ENCODE data around the gene CCDC141. TPM values are rescaled to one million over a fixed set of nuclear protein-coding genes. Genes with fewer than 3 reads are reported as not detected.

CCDC141 gene
- total and polyA plus RNA-seq, 2 of the 13 experiments (the other 11 are each of a cell fraction or from before 2014, with no cell fraction given) = not detected

DNA sequence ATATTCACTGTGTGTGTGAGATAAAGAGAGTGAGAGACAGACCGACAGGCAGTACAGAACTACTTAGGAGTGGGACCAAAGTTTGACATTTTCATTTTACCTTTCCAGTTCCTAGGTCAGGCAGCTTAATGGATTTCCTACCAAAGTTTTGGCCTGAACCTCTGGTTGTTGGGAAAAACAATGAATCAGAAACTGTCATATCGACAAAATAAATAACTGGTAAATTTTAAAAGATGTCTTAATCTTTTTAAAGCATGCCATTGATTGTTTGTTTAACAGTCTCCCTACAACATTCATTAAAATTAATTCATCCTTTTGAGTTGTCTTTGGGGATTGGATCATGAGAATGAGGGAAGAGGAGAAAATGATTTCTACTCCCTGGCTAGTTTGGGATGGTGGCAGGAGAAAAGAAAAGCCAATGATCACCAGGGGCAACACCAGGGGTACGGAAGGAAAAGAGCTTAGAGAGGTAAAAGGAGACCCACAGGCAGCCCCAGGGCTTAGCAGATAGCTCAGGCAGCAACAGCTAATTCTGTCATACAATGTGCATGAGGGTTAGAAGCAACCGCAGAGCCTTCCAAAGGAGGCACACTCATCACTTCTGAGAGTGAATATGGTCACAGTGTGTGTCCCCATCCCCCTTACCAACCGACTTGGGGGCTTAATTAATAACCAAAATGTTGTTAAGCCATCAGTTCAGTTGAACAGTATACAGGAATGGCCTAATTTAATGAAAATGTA lies 98.5 kb downstream of the CCDC141 start:
- no peaks in the 10 kb centered on the region for H3K4me1 ChIP-seq (ENCODE audit: insufficient read depth, low read length)
- CTCF ChIA-PET (ENCODE audit: low intra/inter-chr PET ratio, low total read pairs) = no interaction called here
- no peaks in the 10 kb centered on the region for H4K20me1 ChIP-seq (ENCODE audit: insufficient read depth, low read length)
- FAIRE-seq (no peak), DNase-seq (ENCODE audit: low spot score) (no peak), ATAC-seq (no peak)
- intact Hi-C loops (cut with micrococcal nuclease; ENCODE audit: unreplicated experiment) = no loop called here
- H3K9me3 ChIP-seq (ENCODE audit: low read length) = no peaks in the 10 kb centered on the region
- H3K79me2 ChIP-seq (ENCODE audit: insufficient read depth, low read length) = no peaks in the 10 kb centered on the region
- H3K9ac ChIP-seq (ENCODE audit: insufficient read depth, low read depth, low read length) = no peak overlapping the region
- POLR2A ChIA-PET = no interaction called here
- peaks cover 0 to 8% of the 10 kb centered on the region in 2 experiments; a peak in 2 of 5 replicates for H3K27me3 ChIP-seq (ENCODE audit: control insufficient read depth in 1 of 2, insufficient read depth in 2 of 2, low read length in 2 of 2)
- no peak overlapping the region for H3K4me2 ChIP-seq (ENCODE audit: low read depth, low read length)
- BruUV-seq (replicated peaks) = no TSS peak
- no peak overlapping the region for H3K4me3 ChIP-seq (replicated peaks in 1 of 3; ENCODE audit: insufficient read depth in 1 of 3, low read depth in 2 of 3, low read length in 3 of 3)
- H3K27ac ChIP-seq (ENCODE audit: extremely low read length, insufficient read depth, low read length) = no peak overlapping the region
- in situ Hi-C loops (cut with HindIII; ENCODE audit: extremely low pct_ligation_motif_present, low pct_unique_long_range_greater_than_20kb) = no loop called here
- TF ChIP-seq NR2F2 (IDR thresholded peaks at IDR 0.05; ENCODE audit: borderline replicate concordance, low read depth) = no peak
- TF ChIP-seq MAFF (IDR thresholded peaks at IDR 0.05; ENCODE audit: low read depth, low read length) = peak; percentile 60
- TF ChIP-seq MAFK (conservative IDR thresholded peaks at IDR 0.05 in 1 of 2, IDR thresholded peaks at IDR 0.05 in 1 of 2; ENCODE audit: low read length in 2 of 2) = peak; percentile 52 to 53
- WGBS (ENCODE audit: low lambda C conversion rate) = 9% methylated on average over 5 of the region's 5 CpGs
- H2AFZ ChIP-seq (ENCODE audit: low read length) = no peak overlapping the region
- H3K36me3 ChIP-seq (replicated peaks in 1 of 2; ENCODE audit: control insufficient read depth in 1 of 2, insufficient read depth in 2 of 2, low read length in 2 of 2) = no peaks in the 10 kb centered on the region

DNA sequence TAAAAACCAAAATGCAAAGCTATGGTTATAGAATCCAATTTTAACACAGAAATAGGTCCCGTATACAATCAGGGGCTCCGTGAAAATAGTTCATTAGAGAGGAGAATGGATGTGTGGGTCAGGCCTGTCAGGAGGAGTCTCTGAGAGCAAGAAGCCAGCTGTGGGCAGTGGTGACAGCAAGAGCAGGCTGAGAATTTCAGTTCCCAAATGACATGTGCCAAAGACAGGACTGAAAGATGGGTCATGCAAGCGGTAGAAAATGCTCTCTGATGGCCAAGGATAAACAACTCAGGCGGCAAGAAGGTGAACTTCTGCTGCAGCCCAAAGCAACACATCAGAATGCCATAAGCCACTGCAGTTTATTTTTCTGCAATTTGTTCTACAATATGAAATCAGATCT lies 100.4 kb downstream of the CCDC141 start:
- Histone ChIP-seq H3K27me3 (ENCODE audit: control insufficient read depth in 1 of 2, insufficient read depth in 2 of 2, low read length in 2 of 2) (peaks cover 0 to 8% of the 10 kb centered on the region in 2 experiments; a peak in 2 of 5 replicates), H2AFZ (ENCODE audit: low read length) (no peak overlapping the region), H3K4me1 (ENCODE audit: insufficient read depth, low read length) (no peaks in the 10 kb centered on the region), H3K4me3 (replicated peaks in 1 of 3; ENCODE audit: insufficient read depth in 1 of 3, low read depth in 2 of 3, low read length in 3 of 3) (no peak overlapping the region), H3K79me2 (ENCODE audit: insufficient read depth, low read length) (no peaks in the 10 kb centered on the region), H3K36me3 (replicated peaks in 1 of 2; ENCODE audit: control insufficient read depth in 1 of 2, insufficient read depth in 2 of 2, low read length in 2 of 2) (no peaks in the 10 kb centered on the region), H3K4me2 (ENCODE audit: low read depth, low read length) (no peak overlapping the region), H4K20me1 (ENCODE audit: insufficient read depth, low read length) (no peaks in the 10 kb centered on the region), H3K9ac (ENCODE audit: insufficient read depth, low read depth, low read length) (no peak overlapping the region), H3K9me3 (ENCODE audit: low read length) (no peaks in the 10 kb centered on the region), H3K27ac (ENCODE audit: extremely low read length, insufficient read depth, low read length) (no peak overlapping the region)
- in situ Hi-C loops (cut with HindIII; ENCODE audit: extremely low pct_ligation_motif_present, low pct_unique_long_range_greater_than_20kb) = no loop called here
- intact Hi-C loops (cut with micrococcal nuclease; ENCODE audit: unreplicated experiment) = no loop called here
- DNase-seq (ENCODE audit: low spot score) (no peak), FAIRE-seq (no peak), ATAC-seq (no peak)
- CTCF ChIA-PET (ENCODE audit: low intra/inter-chr PET ratio, low total read pairs) = no interaction called here
- no TSS peak for BruUV-seq (replicated peaks)
- POLR2A ChIA-PET = no interaction called here
- WGBS (ENCODE audit: low lambda C conversion rate) = 27% methylated on average over 4 of the region's 4 CpGs
- TF ChIP-seq HDAC2 (CRISPR knock-in tag; IDR thresholded peaks at IDR 0.05) = no peak
- TF ChIP-seq, protein P1, sequence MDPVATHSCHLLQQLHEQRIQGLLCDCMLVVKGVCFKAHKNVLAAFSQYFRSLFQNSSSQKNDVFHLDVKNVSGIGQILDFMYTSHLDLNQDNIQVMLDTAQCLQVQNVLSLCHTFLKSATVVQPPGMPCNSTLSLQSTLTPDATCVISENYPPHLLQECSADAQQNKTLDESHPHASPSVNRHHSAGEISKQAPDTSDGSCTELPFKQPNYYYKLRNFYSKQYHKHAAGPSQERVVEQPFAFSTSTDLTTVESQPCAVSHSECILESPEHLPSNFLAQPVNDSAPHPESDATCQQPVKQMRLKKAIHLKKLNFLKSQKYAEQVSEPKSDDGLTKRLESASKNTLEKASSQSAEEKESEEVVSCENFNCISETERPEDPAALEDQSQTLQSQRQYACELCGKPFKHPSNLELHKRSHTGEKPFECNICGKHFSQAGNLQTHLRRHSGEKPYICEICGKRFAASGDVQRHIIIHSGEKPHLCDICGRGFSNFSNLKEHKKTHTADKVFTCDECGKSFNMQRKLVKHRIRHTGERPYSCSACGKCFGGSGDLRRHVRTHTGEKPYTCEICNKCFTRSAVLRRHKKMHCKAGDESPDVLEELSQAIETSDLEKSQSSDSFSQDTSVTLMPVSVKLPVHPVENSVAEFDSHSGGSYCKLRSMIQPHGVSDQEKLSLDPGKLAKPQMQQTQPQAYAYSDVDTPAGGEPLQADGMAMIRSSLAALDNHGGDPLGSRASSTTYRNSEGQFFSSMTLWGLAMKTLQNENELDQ (CRISPR knock-in tag; IDR thresholded peaks at IDR 0.05; ENCODE audit: borderline replicate concordance) = no peak
- TF ChIP-seq, protein P2, sequence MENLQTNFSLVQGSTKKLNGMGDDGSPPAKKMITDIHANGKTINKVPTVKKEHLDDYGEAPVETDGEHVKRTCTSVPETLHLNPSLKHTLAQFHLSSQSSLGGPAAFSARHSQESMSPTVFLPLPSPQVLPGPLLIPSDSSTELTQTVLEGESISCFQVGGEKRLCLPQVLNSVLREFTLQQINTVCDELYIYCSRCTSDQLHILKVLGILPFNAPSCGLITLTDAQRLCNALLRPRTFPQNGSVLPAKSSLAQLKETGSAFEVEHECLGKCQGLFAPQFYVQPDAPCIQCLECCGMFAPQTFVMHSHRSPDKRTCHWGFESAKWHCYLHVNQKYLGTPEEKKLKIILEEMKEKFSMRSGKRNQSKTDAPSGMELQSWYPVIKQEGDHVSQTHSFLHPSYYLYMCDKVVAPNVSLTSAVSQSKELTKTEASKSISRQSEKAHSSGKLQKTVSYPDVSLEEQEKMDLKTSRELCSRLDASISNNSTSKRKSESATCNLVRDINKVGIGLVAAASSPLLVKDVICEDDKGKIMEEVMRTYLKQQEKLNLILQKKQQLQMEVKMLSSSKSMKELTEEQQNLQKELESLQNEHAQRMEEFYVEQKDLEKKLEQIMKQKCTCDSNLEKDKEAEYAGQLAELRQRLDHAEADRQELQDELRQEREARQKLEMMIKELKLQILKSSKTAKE (CRISPR knock-in tag; IDR thresholded peaks at IDR 0.05; ENCODE audit: borderline replicate concordance) = no peak
- TF ChIP-seq, protein P3, sequence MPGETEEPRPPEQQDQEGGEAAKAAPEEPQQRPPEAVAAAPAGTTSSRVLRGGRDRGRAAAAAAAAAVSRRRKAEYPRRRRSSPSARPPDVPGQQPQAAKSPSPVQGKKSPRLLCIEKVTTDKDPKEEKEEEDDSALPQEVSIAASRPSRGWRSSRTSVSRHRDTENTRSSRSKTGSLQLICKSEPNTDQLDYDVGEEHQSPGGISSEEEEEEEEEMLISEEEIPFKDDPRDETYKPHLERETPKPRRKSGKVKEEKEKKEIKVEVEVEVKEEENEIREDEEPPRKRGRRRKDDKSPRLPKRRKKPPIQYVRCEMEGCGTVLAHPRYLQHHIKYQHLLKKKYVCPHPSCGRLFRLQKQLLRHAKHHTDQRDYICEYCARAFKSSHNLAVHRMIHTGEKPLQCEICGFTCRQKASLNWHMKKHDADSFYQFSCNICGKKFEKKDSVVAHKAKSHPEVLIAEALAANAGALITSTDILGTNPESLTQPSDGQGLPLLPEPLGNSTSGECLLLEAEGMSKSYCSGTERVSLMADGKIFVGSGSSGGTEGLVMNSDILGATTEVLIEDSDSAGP (CRISPR knock-in tag; IDR thresholded peaks at IDR 0.05; ENCODE audit: borderline replicate concordance) = no peak
